Fibroblast of mammary gland (primary cell): ENCODE results near the gene BCL6B.

Experiments used
- DNase-seq: peaks from one replicate; pipeline ENCODE4 v3.0.0-alpha.2; 2010; ENCODE audit warnings: low read depth
- H3K4me3 ChIP-seq: 2 replicates; pipeline ENCODE4 v1.5.1; 2011; ENCODE audit warnings: low read depth, mild to moderate bottlenecking, low read length, moderate library complexity; ENCODE audit not compliant: control insufficient read depth
- TF ChIP-seq, protein P1 (sequence below): conservative IDR thresholded peaks from 2 replicates; pipeline ENCODE4 v1.5.1; 2011; ENCODE audit warnings: low read depth, low read length, inconsistent platforms; ENCODE audit not compliant: control insufficient read depth, insufficient read depth

BCL6B gene

DNA sequence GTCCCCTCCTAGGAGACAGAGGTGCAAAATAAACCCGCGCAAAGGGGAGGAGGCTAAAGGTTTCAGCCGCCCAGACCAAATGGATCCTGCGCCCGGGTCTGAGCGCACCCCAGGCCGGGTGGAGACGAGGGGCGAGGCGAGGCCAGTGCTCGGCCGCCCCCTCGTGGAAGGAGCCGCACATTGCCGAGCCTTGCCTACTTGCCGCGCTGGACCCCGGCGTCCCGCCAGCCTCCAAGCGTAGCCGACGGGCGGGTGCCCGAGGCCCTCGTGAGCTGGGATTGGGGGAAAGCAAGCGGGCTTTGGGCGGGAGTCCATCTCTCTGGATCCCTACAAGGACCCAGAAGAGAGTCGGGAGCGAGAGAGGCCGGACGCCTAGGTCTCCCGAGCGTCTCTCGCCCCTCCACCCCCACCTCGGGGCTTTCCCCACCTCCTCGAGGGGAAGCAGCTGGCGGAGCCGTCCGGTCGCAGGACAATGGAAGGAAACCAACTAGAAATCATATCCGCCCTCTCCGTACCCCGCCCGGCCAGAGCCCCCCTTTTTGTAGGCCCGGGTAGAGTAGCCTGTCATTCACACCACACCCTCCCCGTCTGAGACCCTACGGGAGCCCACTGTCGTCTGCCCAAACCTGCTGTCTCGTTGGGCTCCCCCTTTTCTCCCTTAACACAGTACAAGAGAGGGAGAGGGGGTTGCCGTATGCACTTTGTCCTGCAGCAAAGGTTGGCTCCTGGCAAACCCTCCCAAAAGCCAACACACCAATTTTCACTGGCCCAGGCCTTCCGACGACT is 664 bp upstream of the BCL6B start:
- peak overlapping the region; percentile 33 for H3K4me3 ChIP-seq
- TF ChIP-seq, protein P1, sequence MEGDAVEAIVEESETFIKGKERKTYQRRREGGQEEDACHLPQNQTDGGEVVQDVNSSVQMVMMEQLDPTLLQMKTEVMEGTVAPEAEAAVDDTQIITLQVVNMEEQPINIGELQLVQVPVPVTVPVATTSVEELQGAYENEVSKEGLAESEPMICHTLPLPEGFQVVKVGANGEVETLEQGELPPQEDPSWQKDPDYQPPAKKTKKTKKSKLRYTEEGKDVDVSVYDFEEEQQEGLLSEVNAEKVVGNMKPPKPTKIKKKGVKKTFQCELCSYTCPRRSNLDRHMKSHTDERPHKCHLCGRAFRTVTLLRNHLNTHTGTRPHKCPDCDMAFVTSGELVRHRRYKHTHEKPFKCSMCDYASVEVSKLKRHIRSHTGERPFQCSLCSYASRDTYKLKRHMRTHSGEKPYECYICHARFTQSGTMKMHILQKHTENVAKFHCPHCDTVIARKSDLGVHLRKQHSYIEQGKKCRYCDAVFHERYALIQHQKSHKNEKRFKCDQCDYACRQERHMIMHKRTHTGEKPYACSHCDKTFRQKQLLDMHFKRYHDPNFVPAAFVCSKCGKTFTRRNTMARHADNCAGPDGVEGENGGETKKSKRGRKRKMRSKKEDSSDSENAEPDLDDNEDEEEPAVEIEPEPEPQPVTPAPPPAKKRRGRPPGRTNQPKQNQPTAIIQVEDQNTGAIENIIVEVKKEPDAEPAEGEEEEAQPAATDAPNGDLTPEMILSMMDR: peak; percentile 67
- DNase-seq: peak; percentile 58

DNA sequence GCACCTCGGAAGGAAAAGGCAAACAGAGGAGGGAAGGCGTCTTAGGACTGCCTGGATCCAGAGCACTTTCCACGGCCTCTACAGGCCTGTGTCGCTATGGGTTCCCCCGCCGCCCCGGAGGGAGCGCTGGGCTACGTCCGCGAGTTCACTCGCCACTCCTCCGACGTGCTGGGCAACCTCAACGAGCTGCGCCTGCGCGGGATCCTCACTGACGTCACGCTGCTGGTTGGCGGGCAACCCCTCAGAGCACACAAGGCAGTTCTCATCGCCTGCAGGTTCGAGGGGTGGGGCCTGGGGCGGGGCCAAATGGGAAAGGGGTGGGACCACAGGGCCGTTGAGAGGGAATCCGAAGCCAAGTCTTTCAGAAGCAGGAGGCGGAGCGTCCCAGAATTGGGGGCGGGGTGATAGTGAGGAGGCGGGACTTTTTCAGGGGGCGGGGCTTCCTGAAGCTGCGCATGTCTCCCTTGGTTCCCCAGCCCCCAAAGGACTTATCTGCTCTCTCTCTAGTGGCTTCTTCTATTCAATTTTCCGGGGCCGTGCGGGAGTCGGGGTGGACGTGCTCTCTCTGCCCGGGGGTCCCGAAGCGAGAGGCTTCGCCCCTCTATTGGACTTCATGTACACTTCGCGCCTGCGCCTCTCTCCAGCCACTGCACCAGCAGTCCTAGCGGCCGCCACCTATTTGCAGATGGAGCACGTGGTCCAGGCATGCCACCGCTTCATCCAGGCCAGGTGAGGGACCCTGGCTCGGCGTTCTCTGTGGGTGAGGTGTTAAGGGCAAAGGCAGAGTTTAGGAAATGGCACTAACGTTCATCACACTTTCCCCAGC is 939 bp downstream of the BCL6B start:
- TF ChIP-seq, protein P1: no peak
- peak overlapping the region; percentile 19 for H3K4me3 ChIP-seq
- peak; percentile 89 for DNase-seq

DNA sequence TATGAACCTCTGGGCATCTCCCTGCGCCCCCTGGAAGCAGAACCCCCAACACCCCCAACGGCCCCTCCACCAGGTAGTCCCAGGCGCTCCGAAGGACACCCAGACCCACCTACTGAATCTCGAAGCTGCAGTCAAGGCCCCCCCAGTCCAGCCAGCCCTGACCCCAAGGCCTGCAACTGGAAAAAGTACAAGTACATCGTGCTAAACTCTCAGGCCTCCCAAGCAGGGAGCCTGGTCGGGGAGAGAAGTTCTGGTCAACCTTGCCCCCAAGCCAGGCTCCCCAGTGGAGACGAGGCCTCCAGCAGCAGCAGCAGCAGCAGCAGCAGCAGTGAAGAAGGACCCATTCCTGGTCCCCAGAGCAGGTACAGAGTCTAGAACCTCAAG is 1.5 kb downstream of the BCL6B start:
- no peak for DNase-seq
- no peak overlapping the region for H3K4me3 ChIP-seq
- TF ChIP-seq, protein P1: no peak

DNA sequence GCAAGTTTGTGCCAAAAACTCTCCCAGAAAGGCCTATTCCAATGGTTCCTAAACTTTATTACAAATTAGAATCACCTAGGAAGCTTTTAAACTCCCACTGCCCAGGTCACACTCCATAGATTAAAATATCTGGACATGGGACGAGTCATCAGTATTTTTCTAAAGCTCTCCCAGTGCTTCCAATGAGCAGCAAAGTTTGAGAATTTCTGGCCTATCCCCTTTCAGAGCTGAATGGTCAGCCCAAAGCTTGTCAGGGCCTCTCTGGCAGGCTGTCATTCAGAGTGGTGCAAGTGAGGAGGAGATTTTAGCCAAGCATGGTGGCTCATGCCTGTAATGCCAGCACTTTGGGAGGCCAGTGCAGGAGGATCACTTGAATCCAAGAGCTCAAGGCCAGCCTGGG is 2.4 kb downstream of the BCL6B start:
- DNase-seq: no peak
- no peak overlapping the region for H3K4me3 ChIP-seq
- TF ChIP-seq, protein P1: no peak

DNA sequence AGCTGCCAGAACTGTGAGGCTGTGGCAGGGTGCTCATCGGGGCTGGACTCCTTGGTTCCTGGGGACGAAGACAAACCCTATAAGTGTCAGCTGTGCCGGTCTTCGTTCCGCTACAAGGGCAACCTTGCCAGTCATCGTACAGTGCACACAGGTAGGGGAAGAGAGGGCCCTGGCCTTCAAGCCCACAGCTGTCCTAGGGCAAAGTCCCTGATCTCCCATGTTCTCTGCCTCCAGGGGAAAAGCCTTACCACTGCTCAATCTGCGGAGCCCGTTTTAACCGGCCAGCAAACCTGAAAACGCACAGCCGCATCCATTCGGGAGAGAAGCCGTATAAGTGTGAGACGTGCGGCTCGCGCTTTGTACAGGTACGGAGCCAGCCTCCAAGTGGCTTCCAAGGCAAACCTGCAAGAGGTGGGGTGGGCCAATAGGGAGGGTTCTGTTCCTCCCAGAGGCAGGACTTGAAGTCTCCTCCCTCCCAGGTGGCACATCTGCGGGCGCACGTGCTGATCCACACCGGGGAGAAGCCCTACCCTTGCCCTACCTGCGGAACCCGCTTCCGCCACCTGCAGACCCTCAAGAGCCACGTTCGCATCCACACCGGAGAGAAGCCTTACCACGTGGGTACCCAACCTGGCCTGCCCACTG is 3.7 kb downstream of the BCL6B start:
- TF ChIP-seq, protein P1: no peak
- no peak for DNase-seq
- no peak overlapping the region for H3K4me3 ChIP-seq

DNA sequence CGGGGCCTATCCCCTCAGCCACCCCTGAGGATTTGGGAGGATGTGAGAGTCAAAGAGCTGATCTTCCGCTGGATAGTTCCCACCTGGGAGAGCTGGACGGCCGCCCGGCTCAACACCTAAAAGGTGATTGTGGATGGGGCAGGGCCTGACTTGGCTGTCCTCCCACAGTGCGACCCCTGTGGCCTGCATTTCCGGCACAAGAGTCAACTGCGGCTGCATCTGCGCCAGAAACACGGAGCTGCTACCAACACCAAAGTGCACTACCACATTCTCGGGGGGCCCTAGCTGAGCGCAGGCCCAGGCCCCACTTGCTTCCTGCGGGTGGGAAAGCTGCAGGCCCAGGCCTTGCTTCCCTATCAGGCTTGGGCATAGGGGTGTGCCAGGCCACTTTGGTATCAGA is 4.5 kb downstream of the BCL6B start:
- TF ChIP-seq, protein P1: no peak
- no peak overlapping the region for H3K4me3 ChIP-seq
- no peak for DNase-seq
